Measurements from ENCODE around the gene NCL.
A peak's percentile ranks its signal among the peaks of the same experiment; 100 is the strongest.

Gene NCL

GRCh38 chr2:231486851-231487596 is 22.7 kb upstream of the NCL start:
- no peaks in the 10 kb centered on the region for H3K27me3 ChIP-seq (replicated peaks; ENCODE audit: control insufficient read depth, insufficient read depth, low read length)
- no peaks in the 10 kb centered on the region for H3K36me3 ChIP-seq (ENCODE audit: control insufficient read depth, insufficient read depth, low read length)
- TF ChIP-seq CTCF (IDR thresholded peaks at IDR 0.05; ENCODE audit: insufficient read depth, low read length, poor library complexity, severe bottlenecking) = no peak
- no peak overlapping the region for H3K4me3 ChIP-seq (replicated peaks; ENCODE audit: low read depth, low read length)
- DNase-seq (ENCODE audit: extremely low read depth, insufficient read length) = no peak

GRCh38 chr2:231483398-231484329 is 19.4 kb upstream of the NCL start:
- peak; percentile 74 for DNase-seq (ENCODE audit: extremely low read depth, insufficient read length)
- TF ChIP-seq CTCF (IDR thresholded peaks at IDR 0.05; ENCODE audit: insufficient read depth, low read length, poor library complexity, severe bottlenecking) = peak; percentile 10
- H3K36me3 ChIP-seq (ENCODE audit: control insufficient read depth, insufficient read depth, low read length) = no peaks in the 10 kb centered on the region
- no peaks in the 10 kb centered on the region for H3K27me3 ChIP-seq (replicated peaks; ENCODE audit: control insufficient read depth, insufficient read depth, low read length)
- H3K4me3 ChIP-seq (replicated peaks; ENCODE audit: low read depth, low read length) = peak overlapping the region; percentile 50

GRCh38 chr2:231482806-231483391 is 18.6 kb upstream of the NCL start:
- H3K36me3 ChIP-seq (ENCODE audit: control insufficient read depth, insufficient read depth, low read length) = no peaks in the 10 kb centered on the region
- peak; percentile 92 for TF ChIP-seq CTCF (IDR thresholded peaks at IDR 0.05; ENCODE audit: insufficient read depth, low read length, poor library complexity, severe bottlenecking)
- no peaks in the 10 kb centered on the region for H3K27me3 ChIP-seq (replicated peaks; ENCODE audit: control insufficient read depth, insufficient read depth, low read length)
- H3K4me3 ChIP-seq (replicated peaks; ENCODE audit: low read depth, low read length) = peak overlapping the region; percentile 50
- peak; percentile 87 for DNase-seq (ENCODE audit: extremely low read depth, insufficient read length)

GRCh38 chr2:231480781-231481180 is 16.5 kb upstream of the NCL start:
- DNase-seq (ENCODE audit: extremely low read depth, insufficient read length) = no peak
- H3K36me3 ChIP-seq (ENCODE audit: control insufficient read depth, insufficient read depth, low read length) = no peaks in the 10 kb centered on the region
- no peak overlapping the region for H3K4me3 ChIP-seq (replicated peaks; ENCODE audit: low read depth, low read length)
- no peak for TF ChIP-seq CTCF (IDR thresholded peaks at IDR 0.05; ENCODE audit: insufficient read depth, low read length, poor library complexity, severe bottlenecking)
- no peaks in the 10 kb centered on the region for H3K27me3 ChIP-seq (replicated peaks; ENCODE audit: control insufficient read depth, insufficient read depth, low read length)

GRCh38 chr2:231479455-231479854 is 15.2 kb upstream of the NCL start:
- no peaks in the 10 kb centered on the region for H3K27me3 ChIP-seq (replicated peaks; ENCODE audit: control insufficient read depth, insufficient read depth, low read length)
- no peak for DNase-seq (ENCODE audit: extremely low read depth, insufficient read length)
- no peak for TF ChIP-seq CTCF (IDR thresholded peaks at IDR 0.05; ENCODE audit: insufficient read depth, low read length, poor library complexity, severe bottlenecking)
- H3K4me3 ChIP-seq (replicated peaks; ENCODE audit: low read depth, low read length) = no peak overlapping the region
- no peaks in the 10 kb centered on the region for H3K36me3 ChIP-seq (ENCODE audit: control insufficient read depth, insufficient read depth, low read length)
